Lower leg skin (tissue), 4 donors: Measurements from ENCODE around the gene PCDH9. TPM values are rescaled to one million over a fixed set of nuclear protein-coding genes. Genes with fewer than 3 reads are reported as not detected.

Experiments used
- DNase-seq, 2 donors: peaks; one replicate each; pipeline ENCODE4 v3.0.0-alpha.2; 2019; ENCODE audit warnings: low spot score in 2 of 2
- H3K4me3 ChIP-seq: fragments of 200-600 bp; sonication (generic); 2 replicates; pipeline ENCODE4 v1.5.1; 2017; ENCODE audit warnings: mild to moderate bottlenecking, low read depth; ENCODE audit not compliant: poor library complexity, severe bottlenecking
- CTCF ChIP-seq, 3 donors: fragments of 450-650 bp; IDR thresholded peaks; one replicate each; pipeline ENCODE4 v1.5.1; 2016; ENCODE audit warnings: antibody characterized with exemption in 3 of 3, mild to moderate bottlenecking in 3 of 3, moderate library complexity in 2 of 3
- POLR2A ChIP-seq, 2 donors: fragments of 450-650 bp; IDR thresholded peaks; one replicate each; pipeline ENCODE4 v1.6.1; 2016 to 2017; ENCODE audit warnings: antibody characterized with exemption in 2 of 2, mild to moderate bottlenecking in 1 of 2, moderate library complexity in 1 of 2
- WGBS, 2 donors: methylation state at CpG; one replicate each; pipeline ENCODE4 v1.1.5; 2018; 5-methylcytosine and 5-hydroxymethylcytosine counted together
- intact Hi-C: fragments of 100-400 bp; cut with DNase I; formaldehyde crosslinking; loops from one replicate; pipeline ENCODE4 v1.15.0; 2023; ENCODE audit warnings: low total_unique reads
- total RNA-seq, 4 donors: library from RNA; depleted of rRNA; stranded (reverse); fragments of >200 nt; gene quantifications; one replicate each; pipeline ENCODE4 v1.1.0, GENCODE V29; 2016

Gene PCDH9
- total RNA-seq, 4 donors from 2014 or later, result 0.21 to 0.84 (median 0.36) TPM

- DNase-seq, result no peak
- intact Hi-C loops, result no loop called here
- no peak for TF ChIP-seq POLR2A (IDR thresholded peaks at IDR 0.05)
- TF ChIP-seq CTCF (IDR thresholded peaks at IDR 0.05), result no peak
- no peak overlapping the region for H3K4me3 ChIP-seq
These were observed 536.5 kb downstream of the PCDH9 start for GRCh38 chr13:66693656-66694055.

- WGBS, 2 donors, result 55% methylated on average over 3 of the region's 3 CpGs
- intact Hi-C loops, result no loop called here
- TF ChIP-seq POLR2A (IDR thresholded peaks at IDR 0.05) (no peak), CTCF (IDR thresholded peaks at IDR 0.05) (no peak)
- no peak for DNase-seq
- H3K4me3 ChIP-seq, result no peak overlapping the region
These were observed 539.0 kb downstream of the PCDH9 start for GRCh38 chr13:66691149-66691548.

GRCh38 chr13:66689628-66690027 is 540.5 kb downstream of the PCDH9 start:
- DNase-seq, result no peak
- intact Hi-C loops, result no loop called here
- TF ChIP-seq POLR2A (IDR thresholded peaks at IDR 0.05), result no peak
- no peak for TF ChIP-seq CTCF (IDR thresholded peaks at IDR 0.05)
- WGBS, 2 donors, result 15 to 22% methylated on average over 4 of the region's 4 CpGs
- H3K4me3 ChIP-seq, result no peak overlapping the region

- H3K4me3 ChIP-seq, result no peak overlapping the region
- intact Hi-C loops, result no loop called here
- no peak for DNase-seq
- TF ChIP-seq POLR2A (IDR thresholded peaks at IDR 0.05), result no peak
- TF ChIP-seq CTCF (IDR thresholded peaks at IDR 0.05), result no peak
- WGBS, 2 donors, result 87 to 90% methylated on average over 4 of the region's 4 CpGs
These were observed 541.0 kb downstream of the PCDH9 start for GRCh38 chr13:66689037-66689619.

GRCh38 chr13:66681403-66681802 is 548.7 kb downstream of the PCDH9 start:
- TF ChIP-seq POLR2A (IDR thresholded peaks at IDR 0.05) (no peak), CTCF (IDR thresholded peaks at IDR 0.05) (no peak)
- intact Hi-C loops, result no loop called here
- 56 to 67% methylated on average over 1 of the region's 1 CpG for WGBS, 2 donors

GRCh38 chr13:66680031-66680430 is 550.1 kb downstream of the PCDH9 start:
- 47 to 61% methylated on average over 1 of the region's 1 CpG for WGBS, 2 donors
- no peak overlapping the region for H3K4me3 ChIP-seq
- no peak for TF ChIP-seq POLR2A (IDR thresholded peaks at IDR 0.05)
- no peak for TF ChIP-seq CTCF (IDR thresholded peaks at IDR 0.05)
- no peak for DNase-seq
- intact Hi-C loops, result no loop called here

More at GRCh38 chr13:66681403-66681802, 548.7 kb downstream of the PCDH9 start:
- DNase-seq, result no peak
- no peak overlapping the region for H3K4me3 ChIP-seq
